ENCODE data around the gene TSNAXIP1. TPM values are rescaled to one million over a fixed set of nuclear protein-coding genes. Genes with fewer than 3 reads are reported as not detected.

TSNAXIP1 gene
- total and polyA plus RNA-seq, 10 of the 15 experiments (the other 5 are each of a cell fraction or from before 2014, with no cell fraction given) = 0.09 to 0.63 (median 0.37) TPM; not detected in 1

- TF ChIP-seq ZBTB40 (IDR thresholded peaks at IDR 0.05; ENCODE audit: borderline replicate concordance) (no peak), MYC (IDR thresholded peaks at IDR 0.05; ENCODE audit: insufficient read depth, insufficient read length, insufficient replicate concordance, low read length, severe bottlenecking) (no peak), CHD2 (IDR thresholded peaks at IDR 0.05; ENCODE audit: borderline replicate concordance, low read depth, low read length) (no peak; the same call in 1 of the 2 replicates), ZBTB4 (CRISPR knock-in tag; IDR thresholded peaks at IDR 0.05) (no peak), JUNB (IDR thresholded peaks at IDR 0.05) (no peak), RB1 (IDR thresholded peaks at IDR 0.05; ENCODE audit: borderline replicate concordance) (no peak), CREB1 (IDR thresholded peaks at IDR 0.05; ENCODE audit: low read depth) (no peak), DPF2 (IDR thresholded peaks at IDR 0.05) (0 out of 2 replicates have a peak, but pooled peaks have one; percentile 17), POLR2AphosphoS5 (IDR thresholded peaks at IDR 0.05; ENCODE audit: low read length) (0 out of 2 replicates have a peak, but pooled peaks have one; percentile 59), GATAD2B (conservative IDR thresholded peaks at IDR 0.05; ENCODE audit: low read depth) (0 out of 2 replicates have a peak, but pooled peaks have one; percentile 32), MTA3 (IDR thresholded peaks at IDR 0.05; ENCODE audit: borderline replicate concordance, low read length) (no peak), RFX5 (IDR thresholded peaks at IDR 0.05; ENCODE audit: low read depth, low read length) (no peak), EED (IDR thresholded peaks at IDR 0.05; ENCODE audit: low read depth) (no peak), RAD21 (IDR thresholded peaks at IDR 0.05; ENCODE audit: insufficient read depth, low read depth, low read length) (no peak), SMAD1 (IDR thresholded peaks at IDR 0.05; ENCODE audit: low read depth, partially characterized antibody) (no peak), SPI1 (IDR thresholded peaks at IDR 0.05; ENCODE audit: borderline replicate concordance, insufficient read depth, low read depth, low read length) (no peak)
- TF ChIP-seq, protein P1, sequence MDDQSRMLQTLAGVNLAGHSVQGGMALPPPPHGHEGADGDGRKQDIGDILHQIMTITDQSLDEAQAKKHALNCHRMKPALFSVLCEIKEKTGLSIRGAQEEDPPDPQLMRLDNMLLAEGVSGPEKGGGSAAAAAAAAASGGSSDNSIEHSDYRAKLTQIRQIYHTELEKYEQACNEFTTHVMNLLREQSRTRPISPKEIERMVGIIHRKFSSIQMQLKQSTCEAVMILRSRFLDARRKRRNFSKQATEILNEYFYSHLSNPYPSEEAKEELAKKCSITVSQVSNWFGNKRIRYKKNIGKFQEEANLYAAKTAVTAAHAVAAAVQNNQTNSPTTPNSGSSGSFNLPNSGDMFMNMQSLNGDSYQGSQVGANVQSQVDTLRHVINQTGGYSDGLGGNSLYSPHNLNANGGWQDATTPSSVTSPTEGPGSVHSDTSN (IDR thresholded peaks at IDR 0.05; ENCODE audit: insufficient replicate concordance, low read depth, low read length) = no peak
- TF ChIP-seq, protein P2, sequence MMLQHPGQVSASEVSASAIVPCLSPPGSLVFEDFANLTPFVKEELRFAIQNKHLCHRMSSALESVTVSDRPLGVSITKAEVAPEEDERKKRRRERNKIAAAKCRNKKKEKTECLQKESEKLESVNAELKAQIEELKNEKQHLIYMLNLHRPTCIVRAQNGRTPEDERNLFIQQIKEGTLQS (IDR thresholded peaks at IDR 0.05; ENCODE audit: borderline replicate concordance, extremely low read depth, low read depth, low read length) = no peak
- TF ChIP-seq, protein P3, sequence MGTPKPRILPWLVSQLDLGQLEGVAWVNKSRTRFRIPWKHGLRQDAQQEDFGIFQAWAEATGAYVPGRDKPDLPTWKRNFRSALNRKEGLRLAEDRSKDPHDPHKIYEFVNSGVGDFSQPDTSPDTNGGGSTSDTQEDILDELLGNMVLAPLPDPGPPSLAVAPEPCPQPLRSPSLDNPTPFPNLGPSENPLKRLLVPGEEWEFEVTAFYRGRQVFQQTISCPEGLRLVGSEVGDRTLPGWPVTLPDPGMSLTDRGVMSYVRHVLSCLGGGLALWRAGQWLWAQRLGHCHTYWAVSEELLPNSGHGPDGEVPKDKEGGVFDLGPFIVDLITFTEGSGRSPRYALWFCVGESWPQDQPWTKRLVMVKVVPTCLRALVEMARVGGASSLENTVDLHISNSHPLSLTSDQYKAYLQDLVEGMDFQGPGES (IDR thresholded peaks at IDR 0.05) = no peak
Observed at GRCh38 chr16:67847064-67847861, 40.6 kb downstream of the TSNAXIP1 start, which contains the start of gene CENPT (continued).
